AG04450 (cell line): ENCODE measurements around the gene FAM186B. TPM values are rescaled to one million over a fixed set of nuclear protein-coding genes. Genes with fewer than 3 reads are reported as not detected.

Experiments
- CTCF ChIA-PET: fragments of 300-600, 350-600 bp; formaldehyde crosslinking; extraction: SDS; loops from one replicate; lab custom pipeline; 2022; ENCODE audit warnings: antibody characterized with exemption, inconsistent platforms; lab: Charles Lee
- POLR2A ChIA-PET: fragments of 350-600 bp; formaldehyde crosslinking; extraction: SDS; loops from one replicate; lab custom pipeline; 2021; ENCODE audit warnings: antibody characterized with exemption, inconsistent platforms; lab: Yijun Ruan, JAX
- DNase-seq: peaks from one replicate; pipeline ENCODE4 v3.0.0-alpha.2; 2011; ENCODE audit warnings: low read depth, low spot score
- H3K27ac ChIP-seq: one replicate; pipeline ENCODE4 v1.5.1; 2012; ENCODE audit warnings: low read depth, low read length, control low read depth
- H3K27me3 ChIP-seq: one replicate; pipeline ENCODE4 v1.6.0; 2012; ENCODE audit warnings: low read length; ENCODE audit not compliant: control insufficient read depth, insufficient read depth
- H3K4me3 ChIP-seq: 2 replicates; pipeline ENCODE4 v1.5.1; 2011; ENCODE audit warnings: mild to moderate bottlenecking, low read depth, low read length, control low read depth
- H3K9me3 ChIP-seq: 2 replicates; pipeline ENCODE4 v1.5.1; 2012; ENCODE audit warnings: low read length; ENCODE audit not compliant: control insufficient read depth, insufficient read depth
- CTCF ChIP-seq: IDR thresholded peaks from 2 replicates; pipeline ENCODE4 v1.5.1; 2011; ENCODE audit warnings: low read depth, low read length, control low read depth, inconsistent platforms
- polyA plus RNA-seq: library from polyadenylated mRNA; depleted of rRNA; stranded (reverse); fragments of >200 nt; gene quantifications from 2 replicates; pipeline ENCODE4 v1.2.3, GENCODE V29; 2011

FAM186B gene
- polyA plus RNA-seq, 1 experiment = 0.05 TPM

DNA sequence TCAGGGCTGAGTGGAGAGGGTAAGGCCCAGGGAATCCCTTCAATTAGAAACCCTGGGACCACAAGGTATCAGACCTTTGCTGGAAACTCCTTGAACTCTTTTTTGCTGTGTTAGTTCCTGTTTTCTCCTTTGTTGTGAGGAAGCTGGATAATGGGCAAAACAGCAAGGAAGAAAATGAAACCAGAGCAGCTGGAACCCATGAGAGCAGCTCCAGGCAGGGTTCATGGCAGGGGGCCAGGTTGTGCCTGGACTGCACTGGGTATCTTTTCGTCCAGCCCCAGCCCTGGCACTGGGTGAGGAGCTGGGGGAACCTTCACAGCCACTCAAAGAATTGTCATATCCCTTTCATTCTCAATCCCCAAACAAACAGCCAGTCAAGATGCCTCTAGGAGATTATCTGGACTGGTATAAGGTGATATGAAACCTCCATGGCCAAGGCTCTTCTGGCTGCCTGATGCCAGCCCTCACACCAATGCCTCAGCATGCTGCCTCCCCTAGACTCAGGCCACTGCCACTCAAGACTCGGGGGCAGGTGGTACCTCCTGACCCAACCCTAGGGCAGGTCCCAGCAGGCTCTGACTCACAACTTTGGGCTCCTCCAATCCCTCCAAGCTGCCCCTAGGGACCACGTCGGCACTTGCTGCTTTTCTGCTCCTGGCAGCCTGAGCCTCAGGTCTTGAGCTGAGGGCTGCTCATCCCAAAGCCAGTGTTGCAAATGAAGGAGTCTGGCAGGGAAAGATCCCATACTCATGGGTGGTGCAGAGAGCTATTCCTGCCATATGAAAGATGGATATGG, 16.5 kb downstream of the FAM186B start:
- DNase-seq = no peak
- Histone ChIP-seq H3K27me3 (no peaks in the 10 kb centered on the region), H3K4me3 (no peak overlapping the region), H3K27ac (no peak overlapping the region), H3K9me3 (peaks cover 5% of the 10 kb centered on the region; the same call in 1 of the 2 replicates)
- POLR2A ChIA-PET = interaction anchor here (0.5 kb wide), 1 partner anchor 398 kb away, joined by 4 read pairs; no protein-coding TSS in a partner anchor
- CTCF ChIA-PET = interaction anchor here (0.8 to 1.8 kb wide), 4 partner anchors 8 to 257 kb away, joined by 3 to 7 read pairs (median 4); no protein-coding TSS in a partner anchor
- TF ChIP-seq CTCF = no peak

DNA sequence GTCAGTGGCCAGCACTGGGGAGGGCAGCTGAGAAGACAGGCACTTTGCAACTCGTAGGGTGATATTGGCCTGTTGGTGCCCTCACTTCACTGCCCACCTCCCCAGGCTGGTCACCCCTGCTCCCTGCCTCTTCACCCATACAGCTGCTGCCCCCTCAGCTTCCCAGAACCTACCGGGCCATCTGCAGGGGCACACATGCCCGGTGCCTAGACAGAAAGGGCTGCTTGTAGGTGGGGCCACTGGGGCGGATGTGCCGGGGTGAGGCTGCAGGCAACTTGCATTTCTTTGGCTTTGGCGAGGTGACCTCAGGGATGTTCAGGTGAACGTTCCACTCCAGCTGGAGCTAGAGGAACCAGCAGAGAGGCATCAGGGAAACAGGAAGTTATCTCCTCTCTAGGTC, 17.2 kb downstream of the FAM186B start:
- Histone ChIP-seq H3K27ac (peak overlapping the region; percentile 11), H3K27me3 (no peaks in the 10 kb centered on the region), H3K4me3 (no peak overlapping the region), H3K9me3 (peaks cover 5% of the 10 kb centered on the region; the same call in 1 of the 2 replicates)
- CTCF ChIA-PET = interaction anchor here (1.7 to 1.8 kb wide), 2 partner anchors 8 to 257 kb away, joined by 5 to 7 read pairs; no protein-coding TSS in a partner anchor
- DNase-seq = no peak
- no peak for TF ChIP-seq CTCF
- POLR2A ChIA-PET = interaction anchor here (0.5 kb wide), 1 partner anchor 397 kb away, joined by 4 read pairs; no protein-coding TSS in a partner anchor

GRCh38 chr12:49587174-49587908, 18.1 kb downstream of the FAM186B start:
- TF ChIP-seq CTCF = no peak
- peaks cover 5% of the 10 kb centered on the region; the same call in 1 of the 2 replicates for H3K9me3 ChIP-seq
- no peak overlapping the region for H3K4me3 ChIP-seq
- DNase-seq = no peak
- no peak overlapping the region for H3K27ac ChIP-seq
- POLR2A ChIA-PET = no interaction called here
- no peaks in the 10 kb centered on the region for H3K27me3 ChIP-seq
- CTCF ChIA-PET = no interaction called here

DNA sequence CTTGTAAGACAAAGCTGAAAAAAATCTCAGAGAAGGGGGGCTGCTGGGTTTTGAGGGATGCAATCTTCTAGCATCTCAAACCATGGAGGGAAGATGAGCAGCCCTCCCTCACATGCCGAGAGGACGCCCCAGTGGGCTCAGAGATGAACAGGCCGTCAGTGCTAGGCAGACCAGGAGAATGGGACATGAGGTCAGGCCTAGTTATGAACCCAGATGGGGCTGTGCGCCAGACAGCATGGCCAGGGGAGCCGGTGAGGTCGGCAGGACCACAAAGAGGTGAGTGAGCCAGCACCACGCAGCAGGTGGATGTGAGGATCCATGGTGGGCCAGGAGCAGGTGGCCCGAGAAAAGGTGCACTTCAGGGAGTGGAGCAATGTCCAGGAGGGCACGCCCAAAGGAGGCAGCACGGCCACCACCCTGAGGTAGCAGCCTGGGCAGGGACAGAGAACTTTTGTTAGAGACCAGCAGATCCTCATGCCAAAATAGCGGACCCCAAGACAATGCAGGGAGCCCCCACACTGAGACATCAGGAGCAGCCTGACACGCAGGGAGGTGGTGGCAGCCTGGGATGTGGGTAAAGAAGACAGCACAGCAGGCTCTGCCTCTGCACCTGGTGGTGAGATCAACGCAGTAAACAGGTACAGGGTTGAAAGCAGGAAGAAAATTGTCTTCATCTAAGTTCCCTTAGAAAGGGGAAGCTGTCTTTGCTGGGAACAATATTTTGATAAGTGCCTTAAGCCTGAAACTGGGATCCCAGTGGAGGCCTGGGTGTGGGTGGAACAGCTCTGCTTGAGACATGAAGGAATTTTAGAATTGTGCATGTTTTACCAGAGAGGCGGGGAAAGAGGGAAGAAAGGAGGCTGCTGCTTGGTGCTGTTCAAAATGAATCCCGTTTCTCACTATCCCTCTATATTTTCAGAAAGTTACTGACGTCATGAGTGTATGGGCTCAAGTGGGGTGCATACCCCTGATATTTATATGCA, 19.7 kb downstream of the FAM186B start:
- ChIA-PET CTCF (interaction anchor here (7.6 kb wide), 1 partner anchor 228 kb away, joined by 120 read pairs; no protein-coding TSS in a partner anchor), POLR2A (interaction anchor here (0.5 kb wide), 1 partner anchor 385 kb away, joined by 3 read pairs; no protein-coding TSS in a partner anchor)
- no peak overlapping the region for H3K4me3 ChIP-seq
- no peaks in the 10 kb centered on the region for H3K9me3 ChIP-seq
- H3K27ac ChIP-seq = no peak overlapping the region
- TF ChIP-seq CTCF = no peak
- DNase-seq = no peak
- H3K27me3 ChIP-seq = no peaks in the 10 kb centered on the region
